ENCODE results near the gene EMX2.

- TF ChIP-seq EZH2 (IDR thresholded peaks at IDR 0.05; ENCODE audit: insufficient read depth, poor library complexity, severe bottlenecking) (no peak), EZH2phosphoT487 (IDR thresholded peaks at IDR 0.05; ENCODE audit: insufficient read depth, low read depth) (no peak)
These were observed 9.6 kb downstream of the EMX2 start for GRCh38 chr10:117552156-117552631.
